GM12878 (cell line): ENCODE results near the gene PIP4K2A. TPM values are rescaled to one million over a fixed set of nuclear protein-coding genes. Genes with fewer than 3 reads are reported as not detected.

ENCODE experiments used
- ATAC-seq: fragments of 200-7000 bp; cut with Tn5 transposase; 3 replicates; pipeline ENCODE4 v1.9.1; 2020; ENCODE audit warnings: mild to moderate bottlenecking, moderate library complexity
- BruUV-seq: library from RNA; stranded (reverse); fragments of 400-500 nt; replicated peaks from 2 replicates; lab custom pipeline; 2021; lab: Mats Ljungman, UMichigan
- CTCF ChIA-PET: fragments of 300-600 bp; sonication (Branson Sonifier 250); formaldehyde crosslinking; extraction: SDS; loops from one replicate; lab custom pipeline; 2021; ENCODE audit warnings: inconsistent platforms; lab: Yijun Ruan, JAX
- POLR2A ChIA-PET: fragments of 350-600 bp; formaldehyde crosslinking; extraction: SDS; loops from one replicate; lab custom pipeline; 2021; ENCODE audit warnings: inconsistent platforms; lab: Charles Lee
- RAD21 ChIA-PET: fragments of 300-600 bp; sonication (Branson Sonifier 250); formaldehyde crosslinking; loops from one replicate; lab custom pipeline; 2023; ENCODE audit warnings: antibody characterized with exemption; ENCODE audit not compliant: unreplicated experiment; lab: Charles Lee
- SMC1A ChIA-PET: fragments of 300-600 bp; sonication (Branson Sonifier 250); formaldehyde crosslinking; loops from one replicate; lab custom pipeline; 2023; ENCODE audit not compliant: unreplicated experiment, uncharacterized antibody; lab: Charles Lee
- DNase-seq: peaks from one replicate; pipeline ENCODE4 v3.0.0-alpha.2; 2011; ENCODE audit warnings: low read depth, low spot score
- FAIRE-seq: peaks from 3 replicates; lab custom pipeline; 2011; peaks lifted over from hg19 to GRCh38; lab: Jason Lieb, UNC
- H2AFZ ChIP-seq: 2 replicates; pipeline ENCODE4 v1.6.0; 2011; ENCODE audit warnings: low read depth, low read length, control low read depth; ENCODE audit not compliant: control insufficient read depth
- H3K27ac ChIP-seq: 2 replicates; pipeline ENCODE4 v1.5.1; 2011; ENCODE audit warnings: control low read depth; ENCODE audit not compliant: control insufficient read depth, insufficient read depth
- H3K27me3 ChIP-seq, 2 experiments: replicated peaks in 1 of 2; 2 replicates each; pipeline versions ENCODE4 v1.6.0 to v1.6.1; 2011; ENCODE audit warnings: low read length in 1 of 2; ENCODE audit not compliant: control insufficient read depth in 2 of 2, insufficient read depth in 2 of 2
- H3K36me3 ChIP-seq, 2 experiments: 2 replicates each; pipeline ENCODE4 v1.5.1; 2011; ENCODE audit warnings: low read length in 1 of 2; ENCODE audit not compliant: control insufficient read depth in 2 of 2, insufficient read depth in 2 of 2
- H3K4me1 ChIP-seq: 2 replicates; pipeline ENCODE4 v1.6.1; 2011; ENCODE audit warnings: mild to moderate bottlenecking, low read length, moderate library complexity, mixed read lengths; ENCODE audit not compliant: control insufficient read depth, insufficient read depth
- H3K4me2 ChIP-seq: 2 replicates; pipeline ENCODE4 v1.6.0; 2011; ENCODE audit warnings: control low read depth; ENCODE audit not compliant: control insufficient read depth, insufficient read depth
- H3K4me3 ChIP-seq: fragments of 200-600 bp; sonication (generic); 2 replicates; pipeline ENCODE4 v1.5.1; 2016
- H3K79me2 ChIP-seq: 2 replicates; pipeline ENCODE4 v1.6.0; 2011; ENCODE audit warnings: low read length; ENCODE audit not compliant: control insufficient read depth, insufficient read depth
- H3K9ac ChIP-seq: 2 replicates; pipeline ENCODE4 v1.8.0; 2011; ENCODE audit warnings: low read length, control low read depth, mixed read lengths; ENCODE audit not compliant: control insufficient read depth, insufficient read depth
- H3K9me3 ChIP-seq: replicated peaks from 3 replicates; pipeline ENCODE4 v1.5.1; 2011; ENCODE audit warnings: mild to moderate bottlenecking, low read length; ENCODE audit not compliant: control insufficient read depth, insufficient read depth
- H4K20me1 ChIP-seq: 2 replicates; pipeline ENCODE4 v1.6.0; 2011; ENCODE audit not compliant: control insufficient read depth, insufficient read depth
- BRCA1 ChIP-seq: IDR thresholded peaks from 2 replicates; pipeline ENCODE4 v1.6.1; 2011; ENCODE audit warnings: low read depth, low read length, improper control_type of control experiment
- DPF2 ChIP-seq: fragments of 450-650 bp; IDR thresholded peaks from 2 replicates; pipeline ENCODE4 v1.6.1; 2017; ENCODE audit warnings: mild to moderate bottlenecking
- E2F8 ChIP-seq: fragments of 450-650 bp; IDR thresholded peaks from 2 replicates; pipeline ENCODE4 v1.6.1; 2018; ENCODE audit warnings: mild to moderate bottlenecking, low read depth, moderate library complexity; ENCODE audit not compliant: partially characterized antibody
- EGR1 ChIP-seq, 2 experiments: IDR thresholded peaks; 1 replicate in 1 of 2; 2 replicates in 1 of 2; pipeline ENCODE4 v1.6.1; 2011 to 2012; ENCODE audit warnings: low read depth in 2 of 2, low read length in 2 of 2, borderline replicate concordance in 1 of 2, mild to moderate bottlenecking in 1 of 2, moderate library complexity in 1 of 2
- FOXK2 ChIP-seq: fragments of 450-650 bp; IDR thresholded peaks from 2 replicates; pipeline ENCODE4 v1.6.1; 2017; ENCODE audit warnings: mild to moderate bottlenecking, moderate library complexity
- HCFC1 ChIP-seq: fragments of 150-350 bp; IDR thresholded peaks from 2 replicates; pipeline ENCODE4 v1.6.1; 2014; ENCODE audit warnings: low read length
- HSF1 ChIP-seq: fragments of 150-350 bp; IDR thresholded peaks from 2 replicates; pipeline ENCODE4 v1.6.1; 2014; ENCODE audit warnings: mild to moderate bottlenecking, low read depth, low read length
- IRF4 ChIP-seq: IDR thresholded peaks from 2 replicates; pipeline ENCODE4 v1.6.1; 2011; ENCODE audit warnings: low read depth, low read length
- NFYA ChIP-seq: IDR thresholded peaks from 2 replicates; pipeline ENCODE4 v1.6.1; 2011; ENCODE audit warnings: low read depth, mild to moderate bottlenecking, low read length, improper control_type of control experiment, borderline replicate concordance
- PAX8 ChIP-seq: fragments of 450-650 bp; IDR thresholded peaks from 2 replicates; pipeline ENCODE4 v1.6.1; 2017; ENCODE audit warnings: mild to moderate bottlenecking, moderate library complexity
- PBX3 ChIP-seq: IDR thresholded peaks from 2 replicates; pipeline ENCODE4 v1.6.1; 2011; ENCODE audit warnings: mild to moderate bottlenecking, low read depth, low read length, moderate library complexity; ENCODE audit not compliant: insufficient replicate concordance
- PML ChIP-seq: IDR thresholded peaks from 2 replicates; pipeline ENCODE4 v1.6.1; 2012; ENCODE audit warnings: low read length, inconsistent platforms
- RBBP5 ChIP-seq: fragments of 200-600 bp; sonication (generic); conservative IDR thresholded peaks from 2 replicates; pipeline ENCODE4 v1.6.1; 2016
- TAF1 ChIP-seq: IDR thresholded peaks from 2 replicates; pipeline ENCODE4 v1.6.1; 2011; ENCODE audit warnings: mild to moderate bottlenecking, low read depth, low read length, borderline replicate concordance
- USF1 ChIP-seq: IDR thresholded peaks from 2 replicates; pipeline ENCODE4 v1.6.1; 2011; ENCODE audit warnings: borderline replicate concordance, low read depth, mild to moderate bottlenecking, moderate library complexity, mixed read lengths, low read length; ENCODE audit not compliant: insufficient read depth; ENCODE audit errors: extremely low read length
- YBX1 ChIP-seq: fragments of 450-650 bp; IDR thresholded peaks from 2 replicates; pipeline ENCODE4 v1.6.1; 2016; ENCODE audit warnings: antibody characterized with exemption
- ZBED1 ChIP-seq: IDR thresholded peaks from 2 replicates; pipeline ENCODE4 v1.6.1; 2016; ENCODE audit warnings: borderline replicate concordance
- ZNF217 ChIP-seq: fragments of 450-650 bp; IDR thresholded peaks from 2 replicates; pipeline ENCODE4 v1.6.1; 2017; ENCODE audit warnings: antibody characterized with exemption, mild to moderate bottlenecking
- ZNF384 ChIP-seq: IDR thresholded peaks from 2 replicates; pipeline ENCODE4 v1.6.1; 2012; ENCODE audit warnings: low read depth, mild to moderate bottlenecking, low read length, improper control_type of control experiment, borderline replicate concordance
- WGBS: methylation state at CpG from one replicate; pipeline ENCODE4 v1.1.6; 2016; ENCODE audit warnings: low lambda C conversion rate; ENCODE audit not compliant: insufficient replicate concordance, insufficient coverage; ENCODE audit errors: missing lambda C conversion rate; 5-methylcytosine and 5-hydroxymethylcytosine counted together
- in situ Hi-C: fragments of 300-500 bp; cut with MboI; formaldehyde crosslinking; loops from 9 replicates; pipeline ENCODE4 v1.14.3; 2018; ENCODE audit warnings: mixed read lengths
- intact Hi-C: fragments of 100-400 bp; cut with micrococcal nuclease; formaldehyde crosslinking; loops from one replicate; pipeline ENCODE4 v1.14.2; 2022; ENCODE audit not compliant: unreplicated experiment
- polyA plus RNA-seq, 11 experiments: library from polyadenylated mRNA; depleted of rRNA in 4 of 11; unstranded in 6 of 11; stranded (reverse) in 5 of 11; fragments of >200 nt; fragmentation: Nextera tagmentation in 4 of 11; fragmentation: Illumina TruSeq in 1 of 11; extraction: Ambion mirVana in 4 of 11; extraction: Trizol in 1 of 11; gene quantifications; 1 replicate in 1 of 11; 2 replicates in 10 of 11; pipeline versions ENCODE4 v1.2.1 to v1.2.3, GENCODE V29; 2011 to 2016; ENCODE audit warnings: inconsistent platforms in 2 of 11, missing spikeins in 2 of 11, low read depth in 1 of 11
- total RNA-seq, 4 experiments: library from RNA; depleted of rRNA in 3 of 4; stranded (reverse); fragments of >200 nt in 3 of 4; fragmentation: Illumina TruSeq in 1 of 4; extraction: Trizol in 1 of 4; gene quantifications; 2 replicates each; pipeline versions ENCODE4 v1.2.1 to v1.2.3, GENCODE V29; 2013 to 2021

PIP4K2A gene
- total and polyA plus RNA-seq, 10 of the 15 experiments (the other 5 are each of a cell fraction or from before 2014, with no cell fraction given) = 54.3 to 139 (median 84.4) TPM

- Histone ChIP-seq H3K36me3 (peaks cover 5 to 8% of the 10 kb centered on the region in 2 experiments; a peak in 3 of 4 replicates), H3K79me2 (peaks cover 87% of the 10 kb centered on the region), H3K4me3 (no peak overlapping the region), H3K4me2 (no peak overlapping the region)
- 100% methylated on average over 1 of the region's 1 CpG for WGBS
- no peak for FAIRE-seq
- POLR2A ChIA-PET = interaction anchor here (0.5 to 2.1 kb wide), 8 partner anchors 9 to 67 kb away, joined by 3 to 6 read pairs (median 4); no protein-coding TSS in a partner anchor
- no TSS peak for BruUV-seq
- in situ Hi-C loops = no loop called here
- no peak for TF ChIP-seq E2F8
- no peak for TF ChIP-seq ZBED1
- no peak for TF ChIP-seq DPF2
- TF ChIP-seq EGR1 (IDR thresholded peaks at IDR 0.05; ENCODE audit: borderline replicate concordance in 1 of 2, low read depth in 2 of 2, low read length in 2 of 2) = no peak
- no peak for TF ChIP-seq ZNF384
- TF ChIP-seq PAX8 = no peak
- no peak for TF ChIP-seq USF1
- TF ChIP-seq TAF1 = no peak
- no peak for TF ChIP-seq HCFC1
- TF ChIP-seq YBX1 = no peak
- no peak for TF ChIP-seq PML
- TF ChIP-seq BRCA1 = no peak
- no peak for TF ChIP-seq NFYA
- TF ChIP-seq FOXK2 = no peak
- no peak for TF ChIP-seq ZNF217
- no peak for TF ChIP-seq PBX3
- no peak for TF ChIP-seq IRF4
- TF ChIP-seq RBBP5 = no peak
- no peak for TF ChIP-seq HSF1
- TF ChIP-seq, all 136 proteins: peak for 0
- ChIA-PET SMC1A (interaction anchor here (0.6 to 13.5 kb wide), 7 partner anchors 9 to 1102 kb away, joined by 3 to 172 read pairs (median 3); no protein-coding TSS in a partner anchor), CTCF (interaction anchor here (12.1 kb wide), 1 partner anchor 8 kb away, joined by 72 read pairs; no protein-coding TSS in a partner anchor), RAD21 (interaction anchor here (0.6 to 1.0 kb wide), 2 partner anchors 8 to 68 kb away, joined by 3 read pairs; no protein-coding TSS in a partner anchor)
- ATAC-seq (no peak), DNase-seq (no peak)
- Histone ChIP-seq H3K27ac (no peak overlapping the region), H2AFZ (no peak overlapping the region), H3K9ac (no peak overlapping the region), H4K20me1 (no peaks in the 10 kb centered on the region), H3K9me3 (no peaks in the 10 kb centered on the region), H3K27me3 (no peaks in the 10 kb centered on the region), H3K4me1 (peaks cover 27% of the 10 kb centered on the region)
- intact Hi-C loops = no loop called here
Observed at GRCh38 chr10:22638863-22639262, 75.5 kb downstream of the PIP4K2A start.
